Measurements from ENCODE around the gene NID2. TPM values are rescaled to one million over a fixed set of nuclear protein-coding genes. Genes with fewer than 3 reads are reported as not detected.

Gene NID2
- total RNA-seq, 4 donors from 2014 or later: 8.2 to 75.5 (median 17.6) TPM

- TF ChIP-seq CTCF (IDR thresholded peaks at IDR 0.05; ENCODE audit: low read depth): no peak
Measured at GRCh38 chr14:52000019-52000582, 68.8 kb downstream of the NID2 start.

GRCh38 chr14:51999084-51999483 is 69.8 kb downstream of the NID2 start:
- TF ChIP-seq CTCF (IDR thresholded peaks at IDR 0.05; ENCODE audit: low read depth): no peak

- no peak for TF ChIP-seq CTCF (IDR thresholded peaks at IDR 0.05; ENCODE audit: low read depth)
Measured at GRCh38 chr14:51998348-51998747, 70.5 kb downstream of the NID2 start.

- TF ChIP-seq CTCF (IDR thresholded peaks at IDR 0.05; ENCODE audit: low read depth): no peak
Measured at GRCh38 chr14:51996148-51996746, 72.6 kb downstream of the NID2 start.

GRCh38 chr14:51993285-51993920 is 75.5 kb downstream of the NID2 start:
- no peak for TF ChIP-seq CTCF (IDR thresholded peaks at IDR 0.05; ENCODE audit: low read depth)

- no peak for TF ChIP-seq CTCF (IDR thresholded peaks at IDR 0.05; ENCODE audit: low read depth)
Measured at GRCh38 chr14:51990488-51990887, 78.4 kb downstream of the NID2 start.

Measured in subcutaneous adipose tissue (tissue), 4 donors.